Progenitor cell of endocrine pancreas (in vitro differentiated cells): Measurements from ENCODE around the gene RXFP1. TPM values are rescaled to one million over a fixed set of nuclear protein-coding genes. Genes with fewer than 3 reads are reported as not detected.

Experiments
- DNase-seq: peaks from one replicate; pipeline ENCODE4 v3.0.0; 2021; ENCODE audit warnings: low spot score; ENCODE audit not compliant: unreplicated experiment
- H3K27ac Mint-ChIP-seq: 2 replicates; pipeline ENCODE4 v1.8.0; 2021; ENCODE audit warnings: mild to moderate bottlenecking, moderate library complexity, mixed read lengths
- H3K27me3 Mint-ChIP-seq: 2 replicates; pipeline ENCODE4 v1.8.0; 2021; ENCODE audit warnings: mixed read lengths
- H3K36me3 Mint-ChIP-seq: 2 replicates; pipeline ENCODE4 v1.8.0; 2022; ENCODE audit warnings: mixed read lengths; ENCODE audit not compliant: insufficient read depth
- H3K4me1 Mint-ChIP-seq: 2 replicates; pipeline ENCODE4 v1.8.0; 2021; ENCODE audit warnings: low read depth, mixed read lengths
- H3K4me3 Mint-ChIP-seq: 2 replicates; pipeline ENCODE4 v1.8.0; 2021; ENCODE audit warnings: low read depth, mild to moderate bottlenecking, moderate library complexity, mixed read lengths
- H3K9me3 Mint-ChIP-seq: 2 replicates; pipeline ENCODE4 v1.8.0; 2021; ENCODE audit warnings: low read depth, mixed read lengths
- total RNA-seq: library from RNA; stranded (reverse); gene quantifications from 2 replicates; pipeline ENCODE4 v1.2.1, GENCODE V29; 2021
- TF ChIP-seq, protein P1 (sequence below): fragments of 200-600 bp; sonication (generic); IDR thresholded peaks from one replicate; pipeline ENCODE4 v1.5.0; 2021; ENCODE audit warnings: antibody characterized with exemption, mild to moderate bottlenecking; ENCODE audit not compliant: unreplicated experiment

Gene RXFP1
- total RNA-seq, 1 donor from 2014 or later = not detected

DNA sequence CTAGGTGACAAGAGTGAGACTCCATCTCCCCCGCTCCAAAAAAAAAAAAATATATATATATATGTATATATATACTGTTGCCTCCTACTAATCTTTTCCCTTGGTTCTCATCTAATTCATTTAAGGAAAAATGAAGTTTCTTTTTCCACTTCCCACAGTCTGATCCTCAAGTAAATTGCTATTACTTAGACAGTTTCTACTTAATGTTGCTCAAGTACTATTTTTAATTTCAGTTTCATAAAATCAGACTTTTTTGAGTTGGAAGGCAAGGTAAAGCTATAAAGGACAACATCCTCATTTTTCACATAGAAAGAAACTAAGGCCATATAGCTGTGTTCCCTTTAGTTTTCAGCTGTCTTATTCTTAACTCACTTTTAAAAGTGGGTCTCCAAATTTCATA is 5.8 kb downstream of the RXFP1 start:
- H3K4me1 Mint-ChIP-seq = no peaks in the 10 kb centered on the region
- H3K27me3 Mint-ChIP-seq = no peaks in the 10 kb centered on the region
- no peak overlapping the region for H3K4me3 Mint-ChIP-seq
- H3K27ac Mint-ChIP-seq = no peak overlapping the region
- H3K9me3 Mint-ChIP-seq = no peaks in the 10 kb centered on the region
- TF ChIP-seq, protein P1, sequence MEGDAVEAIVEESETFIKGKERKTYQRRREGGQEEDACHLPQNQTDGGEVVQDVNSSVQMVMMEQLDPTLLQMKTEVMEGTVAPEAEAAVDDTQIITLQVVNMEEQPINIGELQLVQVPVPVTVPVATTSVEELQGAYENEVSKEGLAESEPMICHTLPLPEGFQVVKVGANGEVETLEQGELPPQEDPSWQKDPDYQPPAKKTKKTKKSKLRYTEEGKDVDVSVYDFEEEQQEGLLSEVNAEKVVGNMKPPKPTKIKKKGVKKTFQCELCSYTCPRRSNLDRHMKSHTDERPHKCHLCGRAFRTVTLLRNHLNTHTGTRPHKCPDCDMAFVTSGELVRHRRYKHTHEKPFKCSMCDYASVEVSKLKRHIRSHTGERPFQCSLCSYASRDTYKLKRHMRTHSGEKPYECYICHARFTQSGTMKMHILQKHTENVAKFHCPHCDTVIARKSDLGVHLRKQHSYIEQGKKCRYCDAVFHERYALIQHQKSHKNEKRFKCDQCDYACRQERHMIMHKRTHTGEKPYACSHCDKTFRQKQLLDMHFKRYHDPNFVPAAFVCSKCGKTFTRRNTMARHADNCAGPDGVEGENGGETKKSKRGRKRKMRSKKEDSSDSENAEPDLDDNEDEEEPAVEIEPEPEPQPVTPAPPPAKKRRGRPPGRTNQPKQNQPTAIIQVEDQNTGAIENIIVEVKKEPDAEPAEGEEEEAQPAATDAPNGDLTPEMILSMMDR = no peak
- H3K36me3 Mint-ChIP-seq = no peaks in the 10 kb centered on the region
- no peak for DNase-seq

DNA sequence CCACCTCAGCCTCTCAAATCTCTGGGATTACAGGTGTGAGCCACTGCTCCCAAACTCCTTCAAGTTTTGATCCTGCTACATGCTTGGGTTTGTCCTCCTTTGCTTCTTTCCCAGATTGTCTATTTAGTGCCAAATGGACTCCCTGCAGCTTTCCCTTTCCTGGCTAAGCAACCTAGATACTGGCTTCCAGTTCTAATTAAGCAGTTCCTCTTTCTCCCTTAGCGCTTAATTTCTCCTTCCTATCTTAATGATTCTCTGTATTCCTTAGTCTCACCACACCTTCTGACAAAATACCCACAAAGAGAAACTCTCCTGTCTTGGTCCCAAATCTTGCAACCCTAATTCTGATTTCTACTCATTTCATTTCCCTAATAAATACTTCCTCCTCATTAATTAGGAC is 7.8 kb downstream of the RXFP1 start:
- H3K36me3 Mint-ChIP-seq = no peaks in the 10 kb centered on the region
- H3K27me3 Mint-ChIP-seq = no peaks in the 10 kb centered on the region
- no peak for DNase-seq
- H3K27ac Mint-ChIP-seq = no peak overlapping the region
- TF ChIP-seq, protein P1 = no peak
- H3K4me1 Mint-ChIP-seq = no peaks in the 10 kb centered on the region
- H3K9me3 Mint-ChIP-seq = no peaks in the 10 kb centered on the region
- H3K4me3 Mint-ChIP-seq = no peak overlapping the region

DNA sequence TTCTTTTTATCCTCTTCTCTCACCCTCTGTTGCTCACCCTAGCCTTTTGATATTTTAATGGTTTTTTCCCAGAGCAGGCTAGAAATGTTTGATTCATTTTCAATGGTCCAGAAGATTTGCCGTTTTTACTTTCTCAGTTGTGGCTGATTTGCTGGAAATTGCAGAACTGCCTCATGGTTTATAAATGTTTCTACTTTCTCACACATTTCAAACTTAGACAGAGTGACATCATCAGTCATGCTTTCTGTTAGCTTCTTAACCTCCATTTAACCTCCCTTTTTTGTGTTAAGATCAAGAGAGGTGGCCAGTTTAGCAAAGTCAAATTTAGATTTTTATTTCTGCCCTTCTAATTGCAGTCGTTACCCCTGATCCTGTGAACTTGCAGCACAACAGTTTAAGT is 8.7 kb downstream of the RXFP1 start:
- TF ChIP-seq, protein P1 = no peak
- no peaks in the 10 kb centered on the region for H3K27me3 Mint-ChIP-seq
- no peak overlapping the region for H3K27ac Mint-ChIP-seq
- H3K4me3 Mint-ChIP-seq = no peak overlapping the region
- H3K9me3 Mint-ChIP-seq = no peaks in the 10 kb centered on the region
- H3K4me1 Mint-ChIP-seq = no peaks in the 10 kb centered on the region
- DNase-seq = no peak
- H3K36me3 Mint-ChIP-seq = no peaks in the 10 kb centered on the region

DNA sequence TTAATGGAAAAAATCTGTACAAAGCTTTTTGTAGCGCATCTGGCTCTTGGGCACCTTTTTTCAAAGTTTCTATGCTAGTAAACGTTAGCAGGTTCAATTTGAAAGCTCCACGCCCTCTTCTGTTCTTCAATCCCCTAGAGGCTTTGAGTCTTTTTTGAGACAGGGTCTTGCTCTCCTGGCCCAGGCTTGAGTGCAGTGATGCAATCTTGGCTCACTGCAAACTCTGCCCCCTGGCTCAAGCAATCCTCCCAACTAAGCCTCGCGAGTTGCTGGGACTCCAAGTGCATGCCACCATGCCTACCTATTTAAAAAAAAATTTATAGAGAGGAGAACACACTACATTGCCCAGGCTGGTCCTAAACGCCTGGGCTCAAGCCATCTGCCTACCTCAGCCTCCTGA is 9.2 kb downstream of the RXFP1 start:
- Mint-ChIP-seq H3K9me3 (no peaks in the 10 kb centered on the region), H3K4me3 (no peak overlapping the region), H3K27ac (no peak overlapping the region), H3K27me3 (no peaks in the 10 kb centered on the region), H3K4me1 (no peaks in the 10 kb centered on the region), H3K36me3 (no peaks in the 10 kb centered on the region)
- DNase-seq = no peak
- TF ChIP-seq, protein P1 = no peak

DNA sequence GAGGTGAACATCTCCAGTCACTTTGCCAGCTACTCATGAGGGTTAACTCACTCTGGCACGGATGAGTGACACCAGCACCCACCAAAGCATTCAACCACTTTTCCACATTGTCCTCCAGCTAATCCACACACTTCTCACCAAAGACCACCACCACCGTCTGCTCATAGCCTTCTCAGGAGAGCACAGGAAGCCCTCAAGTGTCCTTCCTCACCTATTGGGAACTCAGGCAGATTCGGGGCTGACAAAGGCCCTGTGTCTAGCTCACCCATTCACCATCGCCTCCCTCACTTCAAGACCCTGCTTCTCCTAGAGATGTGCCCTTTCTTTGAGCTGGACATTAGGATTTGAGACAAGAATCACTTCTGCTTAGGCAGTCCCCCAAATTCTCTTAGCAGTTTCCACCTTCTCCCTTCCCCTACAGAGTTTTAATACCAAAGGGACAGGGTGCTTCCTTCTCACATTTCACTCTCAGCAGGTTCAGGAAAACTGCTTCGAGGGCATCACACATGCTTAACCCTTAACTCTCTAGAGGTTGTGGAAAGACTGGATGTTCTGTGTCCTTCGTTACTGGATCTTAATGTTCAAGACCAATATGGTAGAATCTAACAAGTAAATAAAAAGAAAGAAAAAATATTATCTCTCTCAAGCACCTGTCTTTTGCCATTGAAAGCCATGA is 11.0 kb downstream of the RXFP1 start:
- H3K4me3 Mint-ChIP-seq = no peak overlapping the region
- no peaks in the 10 kb centered on the region for H3K36me3 Mint-ChIP-seq
- no peaks in the 10 kb centered on the region for H3K27me3 Mint-ChIP-seq
- no peak for DNase-seq
- TF ChIP-seq, protein P1 = no peak
- H3K4me1 Mint-ChIP-seq = no peaks in the 10 kb centered on the region
- no peaks in the 10 kb centered on the region for H3K9me3 Mint-ChIP-seq
- H3K27ac Mint-ChIP-seq = no peak overlapping the region
